ENCODE data around the gene RAET1L. TPM values are rescaled to one million over a fixed set of nuclear protein-coding genes. Genes with fewer than 3 reads are reported as not detected.
"Not testable (repeated sequence)": the region's sequence is repeated elsewhere in the genome, so short reads cannot be mapped to it uniquely, and the experiment has no call there.

Gene RAET1L
- total and polyA plus RNA-seq, 7 donors = 0.06 to 0.07 TPM; not detected in 5

- no peak for TF ChIP-seq CTCF (IDR thresholded peaks at IDR 0.05)
- ATAC-seq (no peak), DNase-seq (no peak)
- no peaks in the 10 kb centered on the region for H3K4me1 ChIP-seq
- H3K27ac ChIP-seq = no peak overlapping the region
- H3K27me3 ChIP-seq (ENCODE audit: insufficient read depth in 3 of 3, low read length in 2 of 3) = peaks cover 0 to 39% (median 5%) of the 10 kb centered on the region in 3 donors
- intact Hi-C loops (cut with DNase I) = no loop called here
- no peaks in the 10 kb centered on the region for H3K9me3 ChIP-seq
- no peaks in the 10 kb centered on the region for H3K36me3 ChIP-seq (ENCODE audit: insufficient read depth in 1 of 2, low read depth in 1 of 2)
- no peak overlapping the region for H3K4me3 ChIP-seq
These were observed 49.9 kb downstream of the RAET1L start for GRCh38 chr6:149975400-149975799.

GRCh38 chr6:149974825-149975224, 50.5 kb downstream of the RAET1L start:
- DNase-seq (no peak), ATAC-seq (no peak)
- H3K27me3 ChIP-seq (ENCODE audit: insufficient read depth in 3 of 3, low read length in 2 of 3) = peaks cover 0 to 45% (median 5%) of the 10 kb centered on the region in 3 donors
- no peak overlapping the region for H3K4me3 ChIP-seq
- intact Hi-C loops (cut with DNase I) = no loop called here
- TF ChIP-seq CTCF (IDR thresholded peaks at IDR 0.05) = no peak
- WGBS, 3 donors = 42 to 46% (median 45%) methylated on average over 3 of the region's 3 CpGs
- no peaks in the 10 kb centered on the region for H3K4me1 ChIP-seq
- no peaks in the 10 kb centered on the region for H3K9me3 ChIP-seq
- H3K27ac ChIP-seq = no peak overlapping the region
- no peaks in the 10 kb centered on the region for H3K36me3 ChIP-seq (ENCODE audit: insufficient read depth in 1 of 2, low read depth in 1 of 2)

- intact Hi-C loops (cut with DNase I); ATAC-seq; H3K9me3 ChIP-seq; H3K4me1 ChIP-seq; H3K4me3 ChIP-seq; DNase-seq; H3K27ac ChIP-seq; H3K36me3 ChIP-seq (ENCODE audit: insufficient read depth in 1 of 2, low read depth in 1 of 2): not testable (repeated sequence)
- WGBS, 3 donors = 54 to 56% (median 55%) methylated on average over 6 of the region's 6 CpGs
- peaks cover 0 to 46% (median 5%) of the 10 kb centered on the region in 3 donors for H3K27me3 ChIP-seq (ENCODE audit: insufficient read depth in 3 of 3, low read length in 2 of 3)
These were observed 50.9 kb downstream of the RAET1L start for GRCh38 chr6:149974394-149974793.

GRCh38 chr6:149969635-149970034, 55.7 kb downstream of the RAET1L start:
- Histone ChIP-seq H3K27ac (no peak overlapping the region), H3K36me3 (ENCODE audit: insufficient read depth in 1 of 2, low read depth in 1 of 2) (no peaks in the 10 kb centered on the region), H3K27me3 (ENCODE audit: insufficient read depth in 3 of 3, low read length in 2 of 3) (peaks cover 0 to 65% (median 18%) of the 10 kb centered on the region in 3 donors), H3K4me1 (peaks cover 3% of the 10 kb centered on the region), H3K9me3 (no peaks in the 10 kb centered on the region), H3K4me3 (no peak overlapping the region)
- ATAC-seq = no peak
- WGBS, 3 donors = 83 to 90% (median 88%) methylated on average over 2 of the region's 2 CpGs
- intact Hi-C loops (cut with DNase I) = no loop called here
- no peak for TF ChIP-seq CTCF (IDR thresholded peaks at IDR 0.05)
- no peak for DNase-seq

- H3K36me3 ChIP-seq (ENCODE audit: insufficient read depth in 1 of 2, low read depth in 1 of 2); H3K4me1 ChIP-seq; H3K27ac ChIP-seq; ATAC-seq; intact Hi-C loops (cut with DNase I); DNase-seq; H3K9me3 ChIP-seq; H3K4me3 ChIP-seq: not testable (repeated sequence)
- 75 to 84% (median 79%) methylated on average over 2 of the region's 2 CpGs for WGBS, 3 donors
- peaks cover 0 to 68% (median 25%) of the 10 kb centered on the region in 3 donors for H3K27me3 ChIP-seq (ENCODE audit: insufficient read depth in 3 of 3, low read length in 2 of 3)
These were observed 56.4 kb downstream of the RAET1L start for GRCh38 chr6:149968909-149969308.

Other genes with a start within 250 kb of the RAET1L start
- 10 to 100 TPM in 2 of 4 donors, 1 to 10 TPM in 2; 7.9 to 29.6 (median 10.2) TPM for gene LRP11, start 161.2 kb downstream of the RAET1L start, total RNA-seq
- gene LRP11, start 161.2 kb downstream of the RAET1L start, polyA plus RNA-seq = 1 to 10 TPM; 1.6 to 3.2 (median 2.5) TPM
- gene RAET1E, start 127.4 kb downstream of the RAET1L start, total RNA-seq = 1 to 10 TPM; 1.4 to 6.2 (median 3.9) TPM
- 10 to 100 TPM in 1 of 3 donors, under 1 TPM in 2; 0.04 to 17.2 (median 0.31) TPM for gene RAET1E, start 127.4 kb downstream of the RAET1L start, polyA plus RNA-seq
- gene RAET1G, start 102.4 kb downstream of the RAET1L start, total RNA-seq = 1 to 10 TPM in 1 of 4 donors, under 1 TPM in 2, not detected in 1; 0.40 to 1.1 (median 0.64) TPM
- under 1 TPM; 0.04 to 0.73 (median 0.24) TPM for gene RAET1G, start 102.4 kb downstream of the RAET1L start, polyA plus RNA-seq
- under 1 TPM in 3 of 4 donors, not detected in 1; 0.25 to 0.75 (median 0.69) TPM for gene ULBP2, start 83.5 kb downstream of the RAET1L start, total RNA-seq
- gene ULBP2, start 83.5 kb downstream of the RAET1L start, polyA plus RNA-seq = under 1 TPM; 0.17 to 0.81 (median 0.59) TPM
- under 1 TPM; 0.06 to 0.12 (median 0.10) TPM for gene ULBP1, start 61.6 kb downstream of the RAET1L start, total RNA-seq
- gene ULBP1, start 61.6 kb downstream of the RAET1L start, polyA plus RNA-seq = under 1 TPM; 0.03 to 0.10 (median 0.03) TPM
- gene ULBP3, start 43.6 kb upstream of the RAET1L start, total RNA-seq = under 1 TPM; 0.34 to 0.67 (median 0.40) TPM
- gene ULBP3, start 43.6 kb upstream of the RAET1L start, polyA plus RNA-seq = under 1 TPM; 0.15 to 0.55 (median 0.32) TPM
- gene PPP1R14C, start 117.5 kb upstream of the RAET1L start, total RNA-seq = 10 to 100 TPM; 13.3 to 62.8 (median 22.4) TPM
- gene PPP1R14C, start 117.5 kb upstream of the RAET1L start, polyA plus RNA-seq = 10 to 100 TPM in 2 of 3 donors, 1 to 10 TPM in 1; 5.9 to 41.2 (median 30.1) TPM